ENCODE results near the gene STX2.
"Not testable (repeated sequence)": the region's sequence is repeated elsewhere in the genome, so short reads cannot be mapped to it uniquely, and the experiment has no call there.

STX2 gene

GRCh38 chr12:130800312-130800711 lies 38.7 kb downstream of the STX2 start:
- DNase-seq (ENCODE audit: low read depth), result no peak

GRCh38 chr12:130799051-130799450 lies 40.0 kb downstream of the STX2 start:
- DNase-seq (ENCODE audit: low read depth), result no peak

GRCh38 chr12:130796985-130797686 lies 41.9 kb downstream of the STX2 start:
- DNase-seq (ENCODE audit: low read depth), result no peak

GRCh38 chr12:130795906-130796305 lies 43.1 kb downstream of the STX2 start:
- DNase-seq (ENCODE audit: low read depth), result no peak

GRCh38 chr12:130793554-130793849 lies 45.5 kb downstream of the STX2 start:
- DNase-seq (ENCODE audit: low read depth), result no peak

- no peak for DNase-seq (ENCODE audit: low read depth)
These were observed 46.1 kb downstream of the STX2 start for GRCh38 chr12:130792821-130793553.

- no peak for DNase-seq (ENCODE audit: low read depth)
These were observed 47.4 kb downstream of the STX2 start for GRCh38 chr12:130791629-130792028.

GRCh38 chr12:130788515-130788914 lies 50.5 kb downstream of the STX2 start:
- DNase-seq (ENCODE audit: low read depth), result no peak

- peak; percentile 11 for DNase-seq (ENCODE audit: low read depth)
These were observed 51.3 kb downstream of the STX2 start for GRCh38 chr12:130787445-130788410.

- no peak for DNase-seq (ENCODE audit: low read depth)
These were observed 52.0 kb downstream of the STX2 start for GRCh38 chr12:130787041-130787440.

GRCh38 chr12:130783110-130783715 lies 55.8 kb downstream of the STX2 start:
- no peak for DNase-seq (ENCODE audit: low read depth)

GRCh38 chr12:130782245-130782644 lies 56.8 kb downstream of the STX2 start:
- DNase-seq (ENCODE audit: low read depth), result not testable (repeated sequence)

GRCh38 chr12:130780880-130781575 lies 58.0 kb downstream of the STX2 start:
- no peak for DNase-seq (ENCODE audit: low read depth)

- no peak for DNase-seq (ENCODE audit: low read depth)
These were observed 58.7 kb downstream of the STX2 start for GRCh38 chr12:130780325-130780724.

- DNase-seq (ENCODE audit: low read depth), result no peak
These were observed 60.3 kb downstream of the STX2 start for GRCh38 chr12:130778776-130779175.

GRCh38 chr12:130776857-130777339 lies 62.2 kb downstream of the STX2 start:
- DNase-seq (ENCODE audit: low read depth), result no peak

- peak; percentile 77 for DNase-seq (ENCODE audit: low read depth)
These were observed 62.8 kb downstream of the STX2 start for GRCh38 chr12:130775953-130776856.

GRCh38 chr12:130770413-130771028 lies 68.5 kb downstream of the STX2 start:
- DNase-seq (ENCODE audit: low read depth), result no peak

- DNase-seq (ENCODE audit: low read depth), result no peak
These were observed 70.9 kb downstream of the STX2 start for GRCh38 chr12:130768120-130768519.

- DNase-seq (ENCODE audit: low read depth), result no peak
These were observed 72.6 kb downstream of the STX2 start for GRCh38 chr12:130766470-130766869.

All from fibroblast of gingiva (primary cell).